Panc1 (cell line): Measurements from ENCODE around the gene PFKFB3. TPM values are rescaled to one million over a fixed set of nuclear protein-coding genes. Genes with fewer than 3 reads are reported as not detected.

Source experiments
- ATAC-seq: fragments of 200-7000 bp; cut with Tn5 transposase; 2 replicates; pipeline ENCODE4 v1.9.1; 2020; ENCODE audit warnings: mild to moderate bottlenecking, moderate library complexity
- BruUV-seq: library from RNA; stranded (reverse); fragments of 400-500 nt; replicated peaks from 2 replicates; lab custom pipeline; 2021; lab: Mats Ljungman, UMichigan
- CTCF ChIA-PET: fragments of 300-600 bp; sonication (Branson Sonifier 250); formaldehyde crosslinking; loops from one replicate; lab custom pipeline; 2022; ENCODE audit warnings: antibody characterized with exemption; lab: Charles Lee
- POLR2A ChIA-PET: fragments of 300-600 bp; sonication (Branson Sonifier 250); formaldehyde crosslinking; loops from one replicate; lab custom pipeline; 2022; ENCODE audit warnings: antibody characterized with exemption; lab: Charles Lee
- DNase-seq: peaks from one replicate; pipeline ENCODE4 v3.0.0-alpha.2; 2010; ENCODE audit warnings: low read depth, low spot score
- H3K27ac ChIP-seq: 2 replicates; pipeline ENCODE4 v1.5.1; 2011; ENCODE audit warnings: mild to moderate bottlenecking, low read length, inconsistent platforms
- H3K27me3 ChIP-seq: fragments of 200-500 bp; sonication (Bioruptor generic); 2 replicates; pipeline ENCODE4 v1.6.0; 2014; ENCODE audit warnings: low read length, inconsistent platforms; ENCODE audit not compliant: control insufficient read depth, insufficient read depth
- H3K36me3 ChIP-seq: fragments of 200-500 bp; sonication (Bioruptor generic); 2 replicates; pipeline ENCODE4 v1.5.1; 2014; ENCODE audit warnings: inconsistent platforms, mild to moderate bottlenecking, low read length, moderate library complexity; ENCODE audit not compliant: control insufficient read depth, insufficient read depth
- H3K4me1 ChIP-seq: 2 replicates; pipeline ENCODE4 v1.5.1; 2011; ENCODE audit warnings: inconsistent platforms, mild to moderate bottlenecking, low read length, moderate library complexity; ENCODE audit not compliant: control insufficient read depth, insufficient read depth
- H3K4me3 ChIP-seq, 2 experiments: 2 replicates each; pipeline ENCODE4 v1.5.1; 2011 to 2012; ENCODE audit warnings: low read depth in 2 of 2, low read length in 2 of 2, mild to moderate bottlenecking in 2 of 2, inconsistent platforms in 1 of 2, moderate library complexity in 1 of 2
- H3K9me3 ChIP-seq: fragments of 200-500 bp; sonication (Bioruptor generic); 2 replicates; pipeline ENCODE4 v1.5.1; 2014; ENCODE audit warnings: low read depth, mild to moderate bottlenecking, inconsistent platforms, low read length, moderate library complexity; ENCODE audit not compliant: control insufficient read depth, insufficient read depth
- POLR2AphosphoS5 ChIP-seq: IDR thresholded peaks from 2 replicates; pipeline ENCODE4 v1.6.1; 2012; ENCODE audit warnings: mild to moderate bottlenecking, low read depth, low read length, moderate library complexity
- SIN3A ChIP-seq: IDR thresholded peaks from 2 replicates; pipeline ENCODE4 v1.6.1; 2012; ENCODE audit warnings: low read depth, mild to moderate bottlenecking, low read length, moderate library complexity, borderline replicate concordance; ENCODE audit not compliant: insufficient read depth
- TCF7L2 ChIP-seq: IDR thresholded peaks from 2 replicates; pipeline ENCODE4 v1.6.1; 2011; ENCODE audit warnings: mild to moderate bottlenecking, low read depth, low read length, inconsistent platforms
- in situ Hi-C: cut with HindIII; loops from 2 replicates; pipeline ENCODE4 v1.10.0; 2016; ENCODE audit warnings: low sequenced_read_pairs, low pct_unique_long_range_greater_than_20kb
- intact Hi-C: fragments of 100-400 bp; cut with micrococcal nuclease; formaldehyde crosslinking; loops from one replicate; pipeline ENCODE4 v1.10.0; 2022; ENCODE audit not compliant: unreplicated experiment
- total RNA-seq: library from RNA; stranded (reverse); gene quantifications from one replicate; pipeline ENCODE4 v1.2.1, GENCODE V29; 2021; ENCODE audit not compliant: unreplicated experiment
- TF ChIP-seq, protein P1 (sequence below): fragments of 450-650 bp; IDR thresholded peaks from 2 replicates; pipeline ENCODE4 v1.5.1; 2017; ENCODE audit warnings: mild to moderate bottlenecking
- TF ChIP-seq, protein P2 (sequence below), 2 experiments: IDR thresholded peaks; 2 replicates each; pipeline ENCODE4 v1.6.1; 2011 to 2012; ENCODE audit warnings: low read depth in 2 of 2, control low read depth in 1 of 2, low read length in 1 of 2, mild to moderate bottlenecking in 1 of 2, moderate library complexity in 1 of 2; ENCODE audit not compliant: insufficient read depth in 1 of 2

The PFKFB3 gene
- total RNA-seq, 1 experiment from 2014 or later = 17.1 TPM

DNA sequence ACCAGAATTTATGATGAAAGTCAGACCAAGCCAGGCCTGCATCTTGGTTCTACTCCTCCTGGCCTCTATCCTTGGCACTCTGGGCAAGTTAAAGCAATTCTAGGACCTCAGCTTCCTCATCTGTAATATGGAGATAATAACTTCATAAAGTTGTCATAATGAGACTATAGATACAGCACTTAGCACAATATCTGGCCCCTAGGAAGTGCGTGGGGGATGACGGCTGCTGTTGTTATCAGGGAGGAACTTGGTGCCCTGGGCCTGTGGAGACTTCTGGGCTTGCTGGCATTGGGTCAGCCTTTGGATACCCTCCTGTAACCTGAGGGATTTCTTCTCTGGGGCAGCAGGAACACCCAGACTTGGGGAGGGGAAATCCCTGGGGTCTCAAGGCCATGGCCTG is 27.6 kb downstream of the PFKFB3 start:
- intact Hi-C loops (no loop called here), in situ Hi-C loops (no loop called here)
- TF ChIP-seq SIN3A = no peak
- TF ChIP-seq, protein P1, sequence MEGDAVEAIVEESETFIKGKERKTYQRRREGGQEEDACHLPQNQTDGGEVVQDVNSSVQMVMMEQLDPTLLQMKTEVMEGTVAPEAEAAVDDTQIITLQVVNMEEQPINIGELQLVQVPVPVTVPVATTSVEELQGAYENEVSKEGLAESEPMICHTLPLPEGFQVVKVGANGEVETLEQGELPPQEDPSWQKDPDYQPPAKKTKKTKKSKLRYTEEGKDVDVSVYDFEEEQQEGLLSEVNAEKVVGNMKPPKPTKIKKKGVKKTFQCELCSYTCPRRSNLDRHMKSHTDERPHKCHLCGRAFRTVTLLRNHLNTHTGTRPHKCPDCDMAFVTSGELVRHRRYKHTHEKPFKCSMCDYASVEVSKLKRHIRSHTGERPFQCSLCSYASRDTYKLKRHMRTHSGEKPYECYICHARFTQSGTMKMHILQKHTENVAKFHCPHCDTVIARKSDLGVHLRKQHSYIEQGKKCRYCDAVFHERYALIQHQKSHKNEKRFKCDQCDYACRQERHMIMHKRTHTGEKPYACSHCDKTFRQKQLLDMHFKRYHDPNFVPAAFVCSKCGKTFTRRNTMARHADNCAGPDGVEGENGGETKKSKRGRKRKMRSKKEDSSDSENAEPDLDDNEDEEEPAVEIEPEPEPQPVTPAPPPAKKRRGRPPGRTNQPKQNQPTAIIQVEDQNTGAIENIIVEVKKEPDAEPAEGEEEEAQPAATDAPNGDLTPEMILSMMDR = no peak
- TF ChIP-seq, protein P2, sequence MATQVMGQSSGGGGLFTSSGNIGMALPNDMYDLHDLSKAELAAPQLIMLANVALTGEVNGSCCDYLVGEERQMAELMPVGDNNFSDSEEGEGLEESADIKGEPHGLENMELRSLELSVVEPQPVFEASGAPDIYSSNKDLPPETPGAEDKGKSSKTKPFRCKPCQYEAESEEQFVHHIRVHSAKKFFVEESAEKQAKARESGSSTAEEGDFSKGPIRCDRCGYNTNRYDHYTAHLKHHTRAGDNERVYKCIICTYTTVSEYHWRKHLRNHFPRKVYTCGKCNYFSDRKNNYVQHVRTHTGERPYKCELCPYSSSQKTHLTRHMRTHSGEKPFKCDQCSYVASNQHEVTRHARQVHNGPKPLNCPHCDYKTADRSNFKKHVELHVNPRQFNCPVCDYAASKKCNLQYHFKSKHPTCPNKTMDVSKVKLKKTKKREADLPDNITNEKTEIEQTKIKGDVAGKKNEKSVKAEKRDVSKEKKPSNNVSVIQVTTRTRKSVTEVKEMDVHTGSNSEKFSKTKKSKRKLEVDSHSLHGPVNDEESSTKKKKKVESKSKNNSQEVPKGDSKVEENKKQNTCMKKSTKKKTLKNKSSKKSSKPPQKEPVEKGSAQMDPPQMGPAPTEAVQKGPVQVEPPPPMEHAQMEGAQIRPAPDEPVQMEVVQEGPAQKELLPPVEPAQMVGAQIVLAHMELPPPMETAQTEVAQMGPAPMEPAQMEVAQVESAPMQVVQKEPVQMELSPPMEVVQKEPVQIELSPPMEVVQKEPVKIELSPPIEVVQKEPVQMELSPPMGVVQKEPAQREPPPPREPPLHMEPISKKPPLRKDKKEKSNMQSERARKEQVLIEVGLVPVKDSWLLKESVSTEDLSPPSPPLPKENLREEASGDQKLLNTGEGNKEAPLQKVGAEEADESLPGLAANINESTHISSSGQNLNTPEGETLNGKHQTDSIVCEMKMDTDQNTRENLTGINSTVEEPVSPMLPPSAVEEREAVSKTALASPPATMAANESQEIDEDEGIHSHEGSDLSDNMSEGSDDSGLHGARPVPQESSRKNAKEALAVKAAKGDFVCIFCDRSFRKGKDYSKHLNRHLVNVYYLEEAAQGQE (IDR thresholded peaks at IDR 0.05; ENCODE audit: insufficient read depth in 1 of 2, low read depth in 2 of 2, low read length in 1 of 2) = no peak
- no peak for TF ChIP-seq POLR2AphosphoS5
- no peak for TF ChIP-seq TCF7L2
- Histone ChIP-seq H3K4me3 (no peak overlapping the region), H3K36me3 (no peaks in the 10 kb centered on the region; the same call in 1 of the 2 replicates), H3K4me1 (no peaks in the 10 kb centered on the region), H3K27me3 (no peaks in the 10 kb centered on the region), H3K9me3 (no peaks in the 10 kb centered on the region), H3K27ac (no peak overlapping the region)
- DNase-seq (no peak), ATAC-seq (no peak)
- CTCF ChIA-PET = no interaction called here
- POLR2A ChIA-PET = no interaction called here
- BruUV-seq = no TSS peak

DNA sequence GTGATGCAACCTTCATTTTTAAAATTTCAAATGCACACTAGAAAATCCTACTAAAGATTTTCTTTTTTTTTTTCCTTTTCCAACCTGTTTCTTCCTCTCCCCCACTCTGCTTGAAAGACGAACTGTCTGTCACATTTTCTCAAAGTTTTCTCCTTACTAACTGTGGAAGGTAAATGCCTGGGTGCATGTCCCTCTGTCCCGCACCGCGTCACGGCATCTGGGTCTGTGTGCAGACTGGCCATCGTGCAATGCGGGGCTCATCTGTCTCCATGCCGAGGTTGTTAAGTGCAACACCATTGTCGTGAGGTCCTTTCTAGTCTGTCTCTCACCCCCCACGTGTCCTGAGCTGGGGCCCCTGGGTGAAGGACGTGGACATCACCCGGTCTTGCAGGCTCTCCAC is 28.4 kb downstream of the PFKFB3 start:
- no peak for DNase-seq
- no peaks in the 10 kb centered on the region for H3K4me1 ChIP-seq
- no peaks in the 10 kb centered on the region; the same call in 1 of the 2 replicates for H3K36me3 ChIP-seq
- in situ Hi-C loops (no loop called here), intact Hi-C loops (no loop called here)
- TF ChIP-seq, protein P1 = no peak
- TF ChIP-seq TCF7L2 (no peak), SIN3A (no peak)
- ChIA-PET POLR2A (no interaction called here), CTCF (no interaction called here)
- no peaks in the 10 kb centered on the region for H3K27me3 ChIP-seq
- no peaks in the 10 kb centered on the region for H3K9me3 ChIP-seq
- ATAC-seq = no peak
- no peak overlapping the region for H3K4me3 ChIP-seq
- BruUV-seq = no TSS peak
- H3K27ac ChIP-seq = no peak overlapping the region
